Measurements from ENCODE around the gene STEAP1B.
"Not testable (repeated sequence)": the region's sequence is repeated elsewhere in the genome, so short reads cannot be mapped to it uniquely, and the experiment has no call there.

The STEAP1B gene

DNA sequence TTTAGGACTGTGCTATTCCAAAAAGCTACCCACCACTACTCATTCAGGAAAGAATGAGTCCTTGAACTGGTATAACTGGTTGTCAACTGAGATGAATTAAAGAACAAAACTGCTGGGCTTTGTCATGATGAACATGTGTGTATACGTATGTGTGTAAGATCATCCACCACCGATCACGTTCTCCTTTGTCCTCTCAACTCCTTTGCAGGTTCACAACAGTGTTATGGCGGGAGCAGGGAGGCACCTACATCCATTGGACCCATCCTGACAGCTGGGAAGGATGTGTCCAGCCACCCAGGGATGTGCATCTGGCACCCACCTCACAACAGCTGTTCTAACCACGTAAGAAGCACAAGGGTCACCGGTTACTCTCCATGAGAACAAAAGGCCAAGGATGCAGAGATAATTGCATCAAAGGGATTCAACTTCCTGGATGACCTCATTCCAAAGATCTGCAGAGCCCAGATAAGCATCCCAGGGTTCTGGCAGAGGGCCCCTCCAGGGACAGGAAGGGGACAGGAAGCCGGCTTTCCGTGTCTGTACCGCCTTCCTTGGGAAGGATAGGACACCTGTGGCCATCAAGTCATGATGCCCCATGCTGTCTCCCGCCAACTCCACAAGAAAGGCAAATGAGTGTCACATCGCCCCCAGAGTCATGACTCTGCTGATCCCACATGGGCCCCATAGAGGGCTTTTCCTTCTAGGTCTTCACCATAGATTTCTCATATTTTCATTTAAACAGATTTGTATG lies 66.1 kb downstream of the STEAP1B start:
- H3K27me3 ChIP-seq (ENCODE audit: control insufficient read depth in 1 of 2, insufficient read depth in 2 of 2, low read length in 2 of 2): no peaks in the 10 kb centered on the region
- H3K9ac ChIP-seq (ENCODE audit: low read depth in 1 of 2, low read length in 2 of 2): no peak overlapping the region
- no peaks in the 10 kb centered on the region for H3K4me1 ChIP-seq (ENCODE audit: control insufficient read depth in 1 of 2, insufficient read depth in 2 of 2, low read length in 2 of 2)
- H3K4me3 ChIP-seq (ENCODE audit: low read depth in 1 of 2, low read length in 2 of 2): no peak overlapping the region
- no peak overlapping the region for H3K27ac ChIP-seq (ENCODE audit: low read depth, low read length)
- no peaks in the 10 kb centered on the region for H3K36me3 ChIP-seq (ENCODE audit: control insufficient read depth in 1 of 2, insufficient read depth in 2 of 2, low read length in 2 of 2)
- no peaks in the 10 kb centered on the region for H3K9me3 ChIP-seq (ENCODE audit: control insufficient read depth in 1 of 2, low read length in 2 of 2)

DNA sequence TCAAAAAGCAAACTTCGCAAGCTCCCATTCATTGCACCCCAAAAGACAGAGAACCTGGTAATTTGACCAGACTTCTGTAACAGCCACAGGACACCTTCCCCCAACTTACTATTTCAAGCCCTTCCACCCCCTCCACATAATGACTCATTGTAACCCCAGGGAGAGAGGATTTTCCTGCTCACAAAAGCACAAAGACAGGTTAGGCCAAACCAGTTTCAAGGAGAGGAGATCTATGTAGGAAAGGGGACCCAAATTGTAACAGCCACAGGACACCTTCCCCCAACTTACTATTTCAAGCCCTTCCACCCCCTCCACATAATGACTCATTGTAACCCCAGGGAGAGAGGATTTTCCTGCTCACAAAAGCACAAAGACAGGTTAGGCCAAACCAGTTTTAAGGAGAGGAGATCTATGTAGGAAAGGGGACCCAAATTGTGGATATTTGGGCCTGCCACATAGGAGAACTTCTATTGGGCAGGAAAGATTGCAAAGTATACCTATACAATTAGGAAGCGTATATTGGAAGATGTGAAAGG lies 66.8 kb downstream of the STEAP1B start:
- not testable (repeated sequence) for H3K9ac ChIP-seq (ENCODE audit: low read depth in 1 of 2, low read length in 2 of 2); H3K27me3 ChIP-seq (ENCODE audit: control insufficient read depth in 1 of 2, insufficient read depth in 2 of 2, low read length in 2 of 2); H3K36me3 ChIP-seq (ENCODE audit: control insufficient read depth in 1 of 2, insufficient read depth in 2 of 2, low read length in 2 of 2); H3K27ac ChIP-seq (ENCODE audit: low read depth, low read length); H3K4me1 ChIP-seq (ENCODE audit: control insufficient read depth in 1 of 2, insufficient read depth in 2 of 2, low read length in 2 of 2); H3K4me3 ChIP-seq (ENCODE audit: low read depth in 1 of 2, low read length in 2 of 2); H3K9me3 ChIP-seq (ENCODE audit: control insufficient read depth in 1 of 2, low read length in 2 of 2)

DNA sequence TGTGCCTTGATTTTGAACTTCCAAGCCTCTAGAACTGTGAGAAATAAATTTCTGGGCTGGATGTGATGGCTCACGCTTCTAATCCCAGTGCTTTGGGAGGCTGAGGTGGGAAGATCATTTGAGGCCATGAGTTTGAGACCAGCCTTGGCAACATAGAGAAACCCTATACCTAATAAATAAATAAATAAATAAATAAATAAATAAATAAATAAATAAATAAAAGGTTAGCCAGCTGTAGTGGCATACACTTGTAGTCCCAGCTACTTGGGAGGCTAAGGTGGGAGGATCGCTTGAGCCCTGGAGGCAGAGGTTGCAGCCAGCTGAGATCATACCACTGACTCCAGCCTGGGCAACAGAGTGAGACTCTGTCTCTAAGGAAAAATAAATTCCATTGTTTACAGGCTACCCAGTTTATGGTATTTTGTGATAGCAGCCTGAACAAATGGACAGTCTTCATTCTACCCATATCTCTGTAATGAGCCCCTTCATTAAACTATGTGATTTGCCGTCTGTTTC lies 67.7 kb downstream of the STEAP1B start:
- H3K4me3 ChIP-seq (ENCODE audit: low read depth in 1 of 2, low read length in 2 of 2): no peak overlapping the region
- no peak overlapping the region for H3K27ac ChIP-seq (ENCODE audit: low read depth, low read length)
- H3K4me1 ChIP-seq (ENCODE audit: control insufficient read depth in 1 of 2, insufficient read depth in 2 of 2, low read length in 2 of 2): no peaks in the 10 kb centered on the region
- H3K27me3 ChIP-seq (ENCODE audit: control insufficient read depth in 1 of 2, insufficient read depth in 2 of 2, low read length in 2 of 2): no peaks in the 10 kb centered on the region
- no peaks in the 10 kb centered on the region for H3K9me3 ChIP-seq (ENCODE audit: control insufficient read depth in 1 of 2, low read length in 2 of 2)
- H3K9ac ChIP-seq (ENCODE audit: low read depth in 1 of 2, low read length in 2 of 2): no peak overlapping the region
- H3K36me3 ChIP-seq (ENCODE audit: control insufficient read depth in 1 of 2, insufficient read depth in 2 of 2, low read length in 2 of 2): no peaks in the 10 kb centered on the region

GRCh38 chr7:22430457-22430856 lies 69.5 kb downstream of the STEAP1B start:
- Histone ChIP-seq H3K27me3 (ENCODE audit: control insufficient read depth in 1 of 2, insufficient read depth in 2 of 2, low read length in 2 of 2) (no peaks in the 10 kb centered on the region), H3K36me3 (ENCODE audit: control insufficient read depth in 1 of 2, insufficient read depth in 2 of 2, low read length in 2 of 2) (no peaks in the 10 kb centered on the region), H3K9me3 (ENCODE audit: control insufficient read depth in 1 of 2, low read length in 2 of 2) (no peaks in the 10 kb centered on the region), H3K9ac (ENCODE audit: low read depth in 1 of 2, low read length in 2 of 2) (no peak overlapping the region), H3K4me3 (ENCODE audit: low read depth in 1 of 2, low read length in 2 of 2) (no peak overlapping the region), H3K27ac (ENCODE audit: low read depth, low read length) (no peak overlapping the region), H3K4me1 (ENCODE audit: control insufficient read depth in 1 of 2, insufficient read depth in 2 of 2, low read length in 2 of 2) (no peaks in the 10 kb centered on the region)

DNA sequence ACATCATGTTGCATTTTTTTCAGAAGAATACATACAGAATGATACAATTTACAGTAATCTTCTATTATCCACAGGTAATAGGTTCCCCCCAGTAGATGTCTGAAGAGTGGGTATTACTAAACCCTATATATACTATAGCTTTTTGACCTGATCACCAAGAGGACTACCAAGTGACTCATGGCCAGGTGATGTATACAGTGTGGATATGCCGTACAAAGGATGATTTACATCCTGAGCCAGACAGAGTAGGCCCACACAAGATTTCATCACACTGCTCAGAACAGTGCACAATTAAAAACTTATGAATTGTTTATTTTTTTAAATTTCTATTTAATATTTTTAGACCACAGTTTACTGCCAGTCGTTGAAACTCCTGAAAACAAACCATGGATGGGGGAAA lies 70.6 kb downstream of the STEAP1B start:
- no peaks in the 10 kb centered on the region for H3K27me3 ChIP-seq (ENCODE audit: control insufficient read depth in 1 of 2, insufficient read depth in 2 of 2, low read length in 2 of 2)
- no peaks in the 10 kb centered on the region for H3K4me1 ChIP-seq (ENCODE audit: control insufficient read depth in 1 of 2, insufficient read depth in 2 of 2, low read length in 2 of 2)
- H3K9me3 ChIP-seq (ENCODE audit: control insufficient read depth in 1 of 2, low read length in 2 of 2): no peaks in the 10 kb centered on the region
- no peak overlapping the region for H3K9ac ChIP-seq (ENCODE audit: low read depth in 1 of 2, low read length in 2 of 2)
- H3K27ac ChIP-seq (ENCODE audit: low read depth, low read length): no peak overlapping the region
- no peaks in the 10 kb centered on the region for H3K36me3 ChIP-seq (ENCODE audit: control insufficient read depth in 1 of 2, insufficient read depth in 2 of 2, low read length in 2 of 2)
- H3K4me3 ChIP-seq (ENCODE audit: low read depth in 1 of 2, low read length in 2 of 2): no peak overlapping the region

GRCh38 chr7:22427855-22428254 lies 72.1 kb downstream of the STEAP1B start:
- no peaks in the 10 kb centered on the region for H3K27me3 ChIP-seq (ENCODE audit: control insufficient read depth in 1 of 2, insufficient read depth in 2 of 2, low read length in 2 of 2)
- no peak overlapping the region for H3K27ac ChIP-seq (ENCODE audit: low read depth, low read length)
- no peak overlapping the region for H3K4me3 ChIP-seq (ENCODE audit: low read depth in 1 of 2, low read length in 2 of 2)
- no peaks in the 10 kb centered on the region for H3K4me1 ChIP-seq (ENCODE audit: control insufficient read depth in 1 of 2, insufficient read depth in 2 of 2, low read length in 2 of 2)
- no peak overlapping the region for H3K9ac ChIP-seq (ENCODE audit: low read depth in 1 of 2, low read length in 2 of 2)
- no peaks in the 10 kb centered on the region for H3K36me3 ChIP-seq (ENCODE audit: control insufficient read depth in 1 of 2, insufficient read depth in 2 of 2, low read length in 2 of 2)
- H3K9me3 ChIP-seq (ENCODE audit: control insufficient read depth in 1 of 2, low read length in 2 of 2): no peaks in the 10 kb centered on the region

DNA sequence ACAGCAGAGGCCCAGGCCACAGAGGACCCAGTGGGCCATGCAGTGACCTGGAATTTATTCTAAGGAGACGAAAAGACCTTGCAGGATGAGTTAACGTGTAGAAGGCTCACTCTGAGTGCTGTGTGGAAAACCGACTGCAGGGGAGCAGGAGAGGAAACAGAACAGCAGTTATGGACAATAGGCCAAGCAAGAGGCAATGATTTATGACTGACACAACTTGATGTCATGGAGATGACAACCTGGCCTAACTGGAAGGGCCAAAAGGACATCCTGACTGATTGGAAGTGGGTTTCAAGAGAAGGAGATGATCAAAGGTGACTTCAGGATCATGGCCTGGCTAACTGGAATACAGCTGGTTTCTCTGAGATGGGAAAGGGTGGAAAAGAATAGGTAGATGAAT lies 72.9 kb downstream of the STEAP1B start:
- Histone ChIP-seq H3K36me3 (ENCODE audit: control insufficient read depth in 1 of 2, insufficient read depth in 2 of 2, low read length in 2 of 2) (no peaks in the 10 kb centered on the region), H3K9me3 (ENCODE audit: control insufficient read depth in 1 of 2, low read length in 2 of 2) (no peaks in the 10 kb centered on the region), H3K4me3 (ENCODE audit: low read depth in 1 of 2, low read length in 2 of 2) (no peak overlapping the region), H3K9ac (ENCODE audit: low read depth in 1 of 2, low read length in 2 of 2) (no peak overlapping the region), H3K4me1 (ENCODE audit: control insufficient read depth in 1 of 2, insufficient read depth in 2 of 2, low read length in 2 of 2) (no peaks in the 10 kb centered on the region), H3K27me3 (ENCODE audit: control insufficient read depth in 1 of 2, insufficient read depth in 2 of 2, low read length in 2 of 2) (no peaks in the 10 kb centered on the region), H3K27ac (ENCODE audit: low read depth, low read length) (no peak overlapping the region)

GRCh38 chr7:22426463-22427094 lies 73.4 kb downstream of the STEAP1B start:
- H3K4me3 ChIP-seq (ENCODE audit: low read depth in 1 of 2, low read length in 2 of 2): no peak overlapping the region

GRCh38 chr7:22425361-22425760 lies 74.6 kb downstream of the STEAP1B start:
- Histone ChIP-seq H3K27ac (ENCODE audit: low read depth, low read length) (no peak overlapping the region), H3K9ac (ENCODE audit: low read depth in 1 of 2, low read length in 2 of 2) (no peak overlapping the region), H3K36me3 (ENCODE audit: control insufficient read depth in 1 of 2, insufficient read depth in 2 of 2, low read length in 2 of 2) (no peaks in the 10 kb centered on the region), H3K4me3 (ENCODE audit: low read depth in 1 of 2, low read length in 2 of 2) (no peak overlapping the region), H3K27me3 (ENCODE audit: control insufficient read depth in 1 of 2, insufficient read depth in 2 of 2, low read length in 2 of 2) (no peaks in the 10 kb centered on the region), H3K4me1 (ENCODE audit: control insufficient read depth in 1 of 2, insufficient read depth in 2 of 2, low read length in 2 of 2) (no peaks in the 10 kb centered on the region), H3K9me3 (ENCODE audit: control insufficient read depth in 1 of 2, low read length in 2 of 2) (no peaks in the 10 kb centered on the region)

More at GRCh38 chr7:22426463-22427094, 73.4 kb downstream of the STEAP1B start:
- no peaks in the 10 kb centered on the region for H3K9me3 ChIP-seq (ENCODE audit: control insufficient read depth in 1 of 2, low read length in 2 of 2)
- no peak overlapping the region for H3K27ac ChIP-seq (ENCODE audit: low read depth, low read length)
- H3K27me3 ChIP-seq (ENCODE audit: control insufficient read depth in 1 of 2, insufficient read depth in 2 of 2, low read length in 2 of 2): no peaks in the 10 kb centered on the region
- H3K9ac ChIP-seq (ENCODE audit: low read depth in 1 of 2, low read length in 2 of 2): no peak overlapping the region
- no peaks in the 10 kb centered on the region for H3K4me1 ChIP-seq (ENCODE audit: control insufficient read depth in 1 of 2, insufficient read depth in 2 of 2, low read length in 2 of 2)
- H3K36me3 ChIP-seq (ENCODE audit: control insufficient read depth in 1 of 2, insufficient read depth in 2 of 2, low read length in 2 of 2): no peaks in the 10 kb centered on the region

- H3K9me3 ChIP-seq (ENCODE audit: control insufficient read depth in 1 of 2, low read length in 2 of 2): no peaks in the 10 kb centered on the region
- H3K36me3 ChIP-seq (ENCODE audit: control insufficient read depth in 1 of 2, insufficient read depth in 2 of 2, low read length in 2 of 2): no peaks in the 10 kb centered on the region
Observed at GRCh38 chr7:22422831-22423615, 77.0 kb downstream of the STEAP1B start.

More at GRCh38 chr7:22422831-22423615, 77.0 kb downstream of the STEAP1B start:
- Histone ChIP-seq H3K9ac (ENCODE audit: low read depth in 1 of 2, low read length in 2 of 2) (no peak overlapping the region), H3K27me3 (ENCODE audit: control insufficient read depth in 1 of 2, insufficient read depth in 2 of 2, low read length in 2 of 2) (no peaks in the 10 kb centered on the region), H3K4me1 (ENCODE audit: control insufficient read depth in 1 of 2, insufficient read depth in 2 of 2, low read length in 2 of 2) (no peaks in the 10 kb centered on the region), H3K27ac (ENCODE audit: low read depth, low read length) (no peak overlapping the region), H3K4me3 (ENCODE audit: low read depth in 1 of 2, low read length in 2 of 2) (no peak overlapping the region)

Measured in duodenal mucosa (tissue), 2 donors.